Measurements from ENCODE around the gene DDX25.

DNA sequence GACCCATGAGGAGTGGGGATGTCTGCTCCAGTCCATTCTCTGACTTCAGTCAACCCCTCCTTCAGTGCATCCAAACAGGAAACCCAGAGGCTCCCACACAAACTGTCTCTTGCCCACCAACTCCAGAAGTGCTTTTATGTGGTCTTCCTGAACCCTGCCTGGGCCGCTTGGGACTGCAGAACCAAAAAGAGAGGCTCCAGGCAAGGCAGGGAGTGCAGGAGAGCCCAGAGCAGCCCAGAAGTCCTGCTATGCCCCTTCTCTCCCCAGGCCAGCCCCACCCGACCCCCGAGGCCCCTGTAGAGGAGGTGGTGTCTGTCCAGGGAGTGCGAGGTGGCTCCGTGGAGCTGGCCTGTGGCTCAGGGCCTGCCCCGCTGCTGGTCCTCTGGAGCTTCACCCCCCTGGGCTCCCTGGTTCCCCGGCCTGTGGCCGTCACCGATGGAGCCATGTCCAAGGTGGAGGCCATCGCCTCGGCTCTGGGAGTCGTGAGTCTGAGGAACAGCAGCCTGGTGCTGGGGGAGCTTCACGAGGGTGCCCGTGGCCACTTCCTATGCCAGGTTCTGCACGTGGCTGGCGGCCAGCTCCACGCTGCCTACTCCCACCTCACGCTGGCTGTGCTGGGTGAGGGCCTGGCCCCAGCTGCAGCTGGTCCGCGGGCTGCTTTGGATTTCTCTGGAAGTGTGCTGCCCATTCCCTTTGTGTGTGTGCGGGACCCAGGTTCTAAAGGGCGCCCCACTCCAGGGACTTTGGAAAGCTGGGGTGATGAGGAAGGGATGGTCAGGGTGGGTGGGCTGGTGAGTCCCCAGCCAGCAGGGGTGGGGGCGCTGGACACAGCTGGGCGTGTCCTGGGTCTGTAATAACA lies 43.3 kb downstream of the DDX25 start:
- TF ChIP-seq NFE2L2 (IDR thresholded peaks at IDR 0.05; ENCODE audit: low read depth, low read length) (no peak), POLR2A (IDR thresholded peaks at IDR 0.05; ENCODE audit: low read depth, low read length) (no peak)

Measured in IMR-90 (cell line).